ENCODE results near the gene GLIS1. TPM values are rescaled to one million over a fixed set of nuclear protein-coding genes. Genes with fewer than 3 reads are reported as not detected.

GLIS1 gene
- total RNA-seq, 1 experiment from 2014 or later = 0.13 TPM

DNA sequence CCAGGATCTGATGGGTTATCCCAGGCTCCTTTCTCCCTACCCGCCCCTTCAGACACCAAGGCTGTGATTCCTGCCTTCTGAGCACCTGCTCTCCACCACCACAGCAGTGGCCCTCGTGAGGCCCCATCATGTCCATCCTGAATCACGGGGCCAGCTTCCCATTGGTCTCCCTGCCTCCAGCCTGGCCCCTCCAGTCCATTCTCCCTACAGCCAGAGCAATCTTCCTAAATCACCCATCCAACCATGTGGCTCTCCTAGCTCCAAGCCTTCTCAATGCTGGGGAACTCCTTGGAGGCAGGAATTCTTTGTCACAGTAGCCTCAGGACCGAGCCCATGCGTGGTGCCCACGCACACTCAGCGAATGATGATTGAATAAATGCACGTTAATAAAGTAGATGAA lies 8.9 kb upstream of the GLIS1 start:
- no peak for DNase-seq (ENCODE audit: low spot score)
- Histone ChIP-seq H3K4me3 (ENCODE audit: low read depth, low read length, poor library complexity, severe bottlenecking) (no peak overlapping the region), H3K36me3 (ENCODE audit: insufficient read depth, low read length, poor library complexity, severe bottlenecking) (no peaks in the 10 kb centered on the region), H3K4me1 (ENCODE audit: insufficient read depth, low read length, poor library complexity, severe bottlenecking) (no peaks in the 10 kb centered on the region), H3K27me3 (replicated peaks; ENCODE audit: insufficient read depth, low read depth, low read length, poor library complexity) (no peaks in the 10 kb centered on the region), H3K9me3 (ENCODE audit: low read depth, low read length, poor library complexity, severe bottlenecking) (no peaks in the 10 kb centered on the region), H3K27ac (ENCODE audit: low read depth, low read length, poor library complexity, severe bottlenecking) (no peak overlapping the region)
- intact Hi-C loops (cut with micrococcal nuclease; ENCODE audit: unreplicated experiment) = no loop called here
- ChIA-PET CTCF (no interaction called here), POLR2A (ENCODE audit: low non-redundant PET) (no interaction called here)
- no TSS peak for BruUV-seq (replicated peaks)
- no peak for TF ChIP-seq EZH2 (IDR thresholded peaks at IDR 0.05; ENCODE audit: borderline replicate concordance, low read depth, low read length, poor library complexity, severe bottlenecking)
- TF ChIP-seq, protein P1, sequence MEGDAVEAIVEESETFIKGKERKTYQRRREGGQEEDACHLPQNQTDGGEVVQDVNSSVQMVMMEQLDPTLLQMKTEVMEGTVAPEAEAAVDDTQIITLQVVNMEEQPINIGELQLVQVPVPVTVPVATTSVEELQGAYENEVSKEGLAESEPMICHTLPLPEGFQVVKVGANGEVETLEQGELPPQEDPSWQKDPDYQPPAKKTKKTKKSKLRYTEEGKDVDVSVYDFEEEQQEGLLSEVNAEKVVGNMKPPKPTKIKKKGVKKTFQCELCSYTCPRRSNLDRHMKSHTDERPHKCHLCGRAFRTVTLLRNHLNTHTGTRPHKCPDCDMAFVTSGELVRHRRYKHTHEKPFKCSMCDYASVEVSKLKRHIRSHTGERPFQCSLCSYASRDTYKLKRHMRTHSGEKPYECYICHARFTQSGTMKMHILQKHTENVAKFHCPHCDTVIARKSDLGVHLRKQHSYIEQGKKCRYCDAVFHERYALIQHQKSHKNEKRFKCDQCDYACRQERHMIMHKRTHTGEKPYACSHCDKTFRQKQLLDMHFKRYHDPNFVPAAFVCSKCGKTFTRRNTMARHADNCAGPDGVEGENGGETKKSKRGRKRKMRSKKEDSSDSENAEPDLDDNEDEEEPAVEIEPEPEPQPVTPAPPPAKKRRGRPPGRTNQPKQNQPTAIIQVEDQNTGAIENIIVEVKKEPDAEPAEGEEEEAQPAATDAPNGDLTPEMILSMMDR (conservative IDR thresholded peaks at IDR 0.05; ENCODE audit: low read depth, low read length) = no peak

DNA sequence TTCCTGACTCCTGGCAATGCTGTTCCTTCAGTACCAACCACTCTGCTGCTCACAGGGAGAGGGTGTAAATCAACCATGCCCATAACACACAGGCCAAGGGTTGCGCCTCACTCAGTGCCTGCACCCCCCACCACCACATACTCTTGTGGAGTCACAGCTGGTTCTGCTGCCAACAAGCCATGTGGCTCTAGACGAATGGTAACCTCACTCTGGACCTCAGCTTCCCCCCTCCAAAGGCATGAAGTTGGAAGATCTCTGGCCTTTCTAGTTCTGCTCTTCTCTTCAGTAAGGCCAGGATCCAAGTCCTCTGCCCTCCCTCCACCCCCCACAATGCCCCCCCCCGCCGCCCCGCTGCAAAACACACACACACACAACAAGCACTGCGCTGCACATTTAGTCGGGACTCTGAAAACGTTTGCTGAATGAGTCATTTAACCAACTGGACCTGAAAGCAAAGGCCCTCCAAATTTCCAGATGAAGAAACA lies 1.7 kb upstream of the GLIS1 start:
- Histone ChIP-seq H3K27me3 (replicated peaks; ENCODE audit: insufficient read depth, low read depth, low read length, poor library complexity) (peaks cover 30% of the 10 kb centered on the region), H3K4me1 (ENCODE audit: insufficient read depth, low read length, poor library complexity, severe bottlenecking) (peaks cover 6% of the 10 kb centered on the region), H3K4me3 (ENCODE audit: low read depth, low read length, poor library complexity, severe bottlenecking) (no peak overlapping the region), H3K9me3 (ENCODE audit: low read depth, low read length, poor library complexity, severe bottlenecking) (no peaks in the 10 kb centered on the region), H3K36me3 (ENCODE audit: insufficient read depth, low read length, poor library complexity, severe bottlenecking) (no peaks in the 10 kb centered on the region), H3K27ac (ENCODE audit: low read depth, low read length, poor library complexity, severe bottlenecking) (no peak overlapping the region)
- no peak for DNase-seq (ENCODE audit: low spot score)
- no peak for TF ChIP-seq EZH2 (IDR thresholded peaks at IDR 0.05; ENCODE audit: borderline replicate concordance, low read depth, low read length, poor library complexity, severe bottlenecking)
- TF ChIP-seq, protein P1 (conservative IDR thresholded peaks at IDR 0.05; ENCODE audit: low read depth, low read length) = no peak
- no TSS peak for BruUV-seq (replicated peaks)
- ChIA-PET POLR2A (ENCODE audit: low non-redundant PET) (no interaction called here), CTCF (no interaction called here)
- intact Hi-C loops (cut with micrococcal nuclease; ENCODE audit: unreplicated experiment) = no loop called here

DNA sequence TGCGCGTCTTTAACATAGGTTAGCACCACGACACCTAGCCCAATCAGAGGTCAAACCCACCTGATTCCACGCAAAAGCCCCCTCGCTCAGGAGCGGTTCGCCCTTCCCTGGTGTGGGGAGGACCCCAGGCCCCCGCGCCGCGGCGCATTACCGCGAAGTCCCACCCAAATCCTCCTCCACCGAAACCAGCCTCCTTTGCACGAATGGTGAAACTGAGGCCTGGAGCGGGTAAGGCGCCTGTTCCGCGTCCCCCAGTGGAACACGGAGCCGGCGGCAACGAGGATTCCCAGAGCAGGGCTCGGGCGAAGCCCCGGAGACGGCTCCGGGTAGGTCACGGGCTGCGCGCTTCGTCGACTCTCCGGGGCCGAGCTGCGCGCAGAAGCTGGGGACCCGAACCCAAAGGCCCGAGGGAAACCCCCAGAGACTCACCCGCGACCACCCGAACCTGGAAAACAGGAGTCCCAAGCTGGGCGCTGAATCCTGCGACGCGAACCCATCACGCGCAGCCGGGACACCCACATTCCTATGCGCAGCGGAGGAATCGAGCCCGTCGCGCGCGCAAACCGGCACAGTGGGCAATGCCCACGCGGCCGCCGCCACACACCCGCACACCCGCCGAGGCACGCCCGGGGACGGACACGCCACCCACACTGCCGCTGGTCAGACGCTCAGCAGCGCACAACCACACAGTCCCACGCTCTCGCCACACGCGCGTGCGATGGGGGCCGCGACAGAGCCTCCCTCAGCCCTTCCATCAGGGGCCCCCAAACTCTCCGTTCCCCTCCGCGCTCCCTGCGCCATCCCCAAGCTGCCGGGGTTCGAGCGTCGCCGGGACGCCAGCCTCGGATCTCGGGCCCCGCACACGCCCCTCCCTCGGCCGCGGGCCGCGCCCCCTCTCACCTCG lies 507 bp downstream of the GLIS1 start:
- Histone ChIP-seq H3K27ac (ENCODE audit: low read depth, low read length, poor library complexity, severe bottlenecking) (no peak overlapping the region), H3K36me3 (ENCODE audit: insufficient read depth, low read length, poor library complexity, severe bottlenecking) (no peaks in the 10 kb centered on the region), H3K9me3 (ENCODE audit: low read depth, low read length, poor library complexity, severe bottlenecking) (no peaks in the 10 kb centered on the region), H3K27me3 (replicated peaks; ENCODE audit: insufficient read depth, low read depth, low read length, poor library complexity) (peaks cover 36% of the 10 kb centered on the region), H3K4me1 (ENCODE audit: insufficient read depth, low read length, poor library complexity, severe bottlenecking) (peaks cover 6% of the 10 kb centered on the region), H3K4me3 (ENCODE audit: low read depth, low read length, poor library complexity, severe bottlenecking) (peak overlapping the region; percentile 40)
- ChIA-PET CTCF (no interaction called here), POLR2A (ENCODE audit: low non-redundant PET) (no interaction called here)
- intact Hi-C loops (cut with micrococcal nuclease; ENCODE audit: unreplicated experiment) = no loop called here
- DNase-seq (ENCODE audit: low spot score) = no peak
- peak; percentile 18 for TF ChIP-seq EZH2 (IDR thresholded peaks at IDR 0.05; ENCODE audit: borderline replicate concordance, low read depth, low read length, poor library complexity, severe bottlenecking)
- TF ChIP-seq, protein P1 (conservative IDR thresholded peaks at IDR 0.05; ENCODE audit: low read depth, low read length) = no peak
- no TSS peak for BruUV-seq (replicated peaks)

Measured in A673 (cell line).